Lower leg skin (tissue), 4 donors: ENCODE measurements around the gene HACD2. TPM values are rescaled to one million over a fixed set of nuclear protein-coding genes. Genes with fewer than 3 reads are reported as not detected.
"Not testable (repeated sequence)": the region's sequence is repeated elsewhere in the genome, so short reads cannot be mapped to it uniquely, and the experiment has no call there.

Experiments
- DNase-seq, 2 donors: peaks; one replicate each; pipeline ENCODE4 v3.0.0-alpha.2; 2019; ENCODE audit warnings: low spot score in 2 of 2
- H3K4me3 ChIP-seq: fragments of 200-600 bp; sonication (generic); 2 replicates; pipeline ENCODE4 v1.5.1; 2017; ENCODE audit warnings: mild to moderate bottlenecking, low read depth; ENCODE audit not compliant: poor library complexity, severe bottlenecking
- POLR2A ChIP-seq, 2 donors: fragments of 450-650 bp; IDR thresholded peaks; one replicate each; pipeline ENCODE4 v1.6.1; 2016 to 2017; ENCODE audit warnings: antibody characterized with exemption in 2 of 2, mild to moderate bottlenecking in 1 of 2, moderate library complexity in 1 of 2
- WGBS, 2 donors: methylation state at CpG; one replicate each; pipeline ENCODE4 v1.1.5; 2018; 5-methylcytosine and 5-hydroxymethylcytosine counted together
- intact Hi-C: fragments of 100-400 bp; cut with DNase I; formaldehyde crosslinking; loops from one replicate; pipeline ENCODE4 v1.15.0; 2023; ENCODE audit warnings: low total_unique reads
- total RNA-seq, 4 donors: library from RNA; depleted of rRNA; stranded (reverse); fragments of >200 nt; gene quantifications; one replicate each; pipeline ENCODE4 v1.1.0, GENCODE V29; 2016
- TF ChIP-seq, protein P1 (sequence below), 3 donors: fragments of 450-650 bp; IDR thresholded peaks; one replicate each; pipeline ENCODE4 v1.5.1; 2016; ENCODE audit warnings: antibody characterized with exemption in 3 of 3, mild to moderate bottlenecking in 3 of 3, moderate library complexity in 2 of 3

The HACD2 gene
- total RNA-seq, 4 donors from 2014 or later = 29.3 to 56.4 (median 40.2) TPM

DNA sequence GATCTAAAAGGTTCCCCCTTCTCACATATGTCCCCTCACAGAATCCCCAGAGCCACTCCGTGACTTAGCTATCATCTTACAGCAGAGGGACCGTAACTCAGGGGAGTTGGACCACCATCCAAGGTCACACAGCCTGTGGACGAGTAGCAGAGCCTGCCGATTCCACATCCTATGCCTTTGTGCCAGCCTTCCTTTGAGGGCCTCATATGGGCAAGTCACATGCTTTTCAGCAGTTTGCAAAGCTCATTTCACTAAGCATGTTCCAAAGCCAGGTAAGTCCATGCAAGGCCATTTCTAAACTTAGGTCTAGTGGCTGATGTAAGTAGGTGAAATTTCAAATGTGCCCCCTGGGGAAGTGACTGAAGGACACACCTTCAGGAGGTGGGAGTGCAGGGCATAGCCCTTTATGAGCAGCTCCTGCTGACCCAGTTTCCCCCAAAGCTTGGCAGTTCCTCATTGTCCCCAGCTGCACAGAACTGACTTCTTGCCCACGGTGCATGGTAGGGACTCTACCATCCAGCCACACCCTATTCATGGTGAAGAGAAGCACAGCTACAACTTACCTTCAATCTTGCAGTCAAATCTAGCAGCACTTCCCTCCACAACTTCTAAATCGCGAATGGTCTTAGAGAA is 33.3 kb upstream of the HACD2 start:
- DNase-seq = no peak
- H3K4me3 ChIP-seq = no peak overlapping the region
- WGBS, 2 donors = 48 to 54% methylated on average over 7 of the region's 7 CpGs
- no peak for TF ChIP-seq POLR2A (IDR thresholded peaks at IDR 0.05)
- TF ChIP-seq, protein P1, sequence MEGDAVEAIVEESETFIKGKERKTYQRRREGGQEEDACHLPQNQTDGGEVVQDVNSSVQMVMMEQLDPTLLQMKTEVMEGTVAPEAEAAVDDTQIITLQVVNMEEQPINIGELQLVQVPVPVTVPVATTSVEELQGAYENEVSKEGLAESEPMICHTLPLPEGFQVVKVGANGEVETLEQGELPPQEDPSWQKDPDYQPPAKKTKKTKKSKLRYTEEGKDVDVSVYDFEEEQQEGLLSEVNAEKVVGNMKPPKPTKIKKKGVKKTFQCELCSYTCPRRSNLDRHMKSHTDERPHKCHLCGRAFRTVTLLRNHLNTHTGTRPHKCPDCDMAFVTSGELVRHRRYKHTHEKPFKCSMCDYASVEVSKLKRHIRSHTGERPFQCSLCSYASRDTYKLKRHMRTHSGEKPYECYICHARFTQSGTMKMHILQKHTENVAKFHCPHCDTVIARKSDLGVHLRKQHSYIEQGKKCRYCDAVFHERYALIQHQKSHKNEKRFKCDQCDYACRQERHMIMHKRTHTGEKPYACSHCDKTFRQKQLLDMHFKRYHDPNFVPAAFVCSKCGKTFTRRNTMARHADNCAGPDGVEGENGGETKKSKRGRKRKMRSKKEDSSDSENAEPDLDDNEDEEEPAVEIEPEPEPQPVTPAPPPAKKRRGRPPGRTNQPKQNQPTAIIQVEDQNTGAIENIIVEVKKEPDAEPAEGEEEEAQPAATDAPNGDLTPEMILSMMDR (IDR thresholded peaks at IDR 0.05) = no peak
- intact Hi-C loops = no loop called here

DNA sequence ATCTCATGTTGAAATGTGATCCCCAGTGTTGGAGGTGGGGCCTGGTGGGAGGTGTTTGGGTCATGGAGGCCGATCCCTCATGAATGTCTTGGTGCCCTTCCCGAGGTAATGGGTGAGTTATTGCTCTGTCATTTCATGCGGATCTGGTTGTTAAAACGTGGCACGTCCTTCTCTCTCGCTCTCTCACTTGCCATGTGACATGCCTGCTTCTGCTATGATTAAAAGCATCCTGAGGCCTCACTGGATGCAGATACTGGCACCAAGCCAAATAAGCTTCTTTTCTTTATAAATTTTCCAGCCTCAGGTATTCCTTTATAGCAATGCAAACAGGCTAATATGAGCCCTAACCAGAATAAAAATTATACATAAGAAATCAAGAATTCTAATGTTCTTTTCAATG is 31.7 kb upstream of the HACD2 start:
- DNase-seq = no peak
- intact Hi-C loops = no loop called here
- H3K4me3 ChIP-seq = no peak overlapping the region
- TF ChIP-seq POLR2A (IDR thresholded peaks at IDR 0.05) = no peak
- TF ChIP-seq, protein P1 (IDR thresholded peaks at IDR 0.05) = no peak
- 88 to 94% methylated on average over 6 of the region's 6 CpGs for WGBS, 2 donors

DNA sequence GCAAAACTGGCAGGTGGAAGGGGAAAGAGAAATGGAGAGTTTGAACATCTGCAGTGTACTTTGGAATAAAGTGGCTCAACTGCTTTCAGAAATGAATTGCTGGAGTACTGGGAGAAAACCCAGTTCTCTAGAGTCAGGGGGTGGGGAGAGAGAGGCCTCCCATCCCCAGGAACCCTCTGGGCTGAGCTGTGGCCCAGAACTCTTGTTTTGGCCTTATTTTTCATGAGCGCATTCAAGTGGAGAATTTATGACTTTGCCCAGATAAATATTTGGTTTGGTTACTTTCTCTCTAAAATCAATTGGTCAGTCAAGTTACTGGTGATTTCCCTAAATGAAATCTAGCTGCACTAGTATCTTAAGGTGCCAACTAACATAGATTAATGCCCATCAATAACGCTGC is 28.7 kb upstream of the HACD2 start:
- intact Hi-C loops = no loop called here
- DNase-seq = no peak
- 89 to 90% methylated on average over 2 of the region's 2 CpGs for WGBS, 2 donors
- no peak overlapping the region for H3K4me3 ChIP-seq
- TF ChIP-seq POLR2A (IDR thresholded peaks at IDR 0.05) = no peak
- TF ChIP-seq, protein P1 (IDR thresholded peaks at IDR 0.05) = no peak

DNA sequence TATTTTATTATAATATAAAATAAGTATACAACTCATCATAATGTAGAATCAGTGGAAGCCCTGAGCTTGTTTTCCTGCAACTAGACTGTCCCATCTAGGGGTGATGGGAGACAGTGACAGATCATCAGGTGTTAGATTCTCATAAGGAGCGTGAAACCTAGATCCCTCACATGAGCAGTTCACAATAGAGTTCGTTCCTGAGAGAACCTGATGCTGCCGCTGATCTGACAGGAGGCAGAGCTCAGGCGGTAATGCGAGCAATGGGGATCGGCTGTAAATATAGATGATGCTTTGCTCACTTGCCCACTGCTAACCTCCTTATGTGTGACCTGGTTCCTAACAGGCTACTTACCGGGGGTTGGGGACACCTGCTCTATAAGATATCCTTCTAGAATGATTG is 26.8 kb upstream of the HACD2 start:
- intact Hi-C loops, H3K4me3 ChIP-seq, DNase-seq: not testable (repeated sequence)
- WGBS, 2 donors = 93 to 97% methylated on average over 7 of the region's 7 CpGs

DNA sequence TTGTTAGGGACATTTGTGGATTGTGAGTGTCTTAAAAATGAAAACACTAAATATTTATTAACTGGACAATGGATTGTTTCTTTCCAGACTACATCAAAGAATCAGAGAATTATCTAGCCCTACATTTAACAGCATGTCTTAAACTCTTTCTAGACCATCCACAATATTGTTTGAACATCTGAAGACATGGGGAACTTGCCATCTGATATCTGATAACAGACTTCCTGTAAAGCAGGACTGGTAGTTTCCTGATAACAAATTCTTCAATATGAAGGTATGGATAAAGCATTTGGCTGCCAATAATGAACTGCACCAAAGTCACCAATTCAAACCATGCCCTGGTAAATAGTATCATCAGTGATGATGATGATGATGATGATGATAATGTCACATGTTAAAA is 26.2 kb upstream of the HACD2 start:
- intact Hi-C loops = no loop called here
- no peak overlapping the region for H3K4me3 ChIP-seq
- no peak for DNase-seq
- TF ChIP-seq POLR2A (IDR thresholded peaks at IDR 0.05) = no peak
- TF ChIP-seq, protein P1 (IDR thresholded peaks at IDR 0.05) = no peak

DNA sequence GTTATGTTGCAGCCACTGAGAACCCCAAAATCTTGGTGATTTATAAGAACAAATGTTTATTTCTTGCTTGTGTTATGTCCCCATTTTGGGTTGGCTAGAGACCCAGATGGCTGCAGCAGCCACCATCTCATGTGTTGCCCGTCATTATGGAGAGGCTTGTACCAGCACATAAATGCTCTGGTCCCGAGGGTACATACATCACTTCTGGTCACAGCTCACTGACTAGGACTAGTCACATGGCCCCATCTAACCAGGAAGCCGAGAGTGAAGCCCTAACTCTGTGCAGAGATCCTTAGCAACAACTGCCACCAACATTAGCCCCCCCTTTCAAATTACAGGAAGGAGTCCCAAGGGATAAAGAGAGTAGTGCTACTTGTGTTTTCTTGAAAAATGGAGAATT is 25.5 kb upstream of the HACD2 start:
- intact Hi-C loops = no loop called here
- DNase-seq = no peak
- TF ChIP-seq POLR2A (IDR thresholded peaks at IDR 0.05) = no peak
- TF ChIP-seq, protein P1 (IDR thresholded peaks at IDR 0.05) = no peak
- no peak overlapping the region for H3K4me3 ChIP-seq
- WGBS, 2 donors = 80 to 81% methylated on average over 3 of the region's 3 CpGs
